AG04450 (cell line): Measurements from ENCODE around the gene RAB11A. TPM values are rescaled to one million over a fixed set of nuclear protein-coding genes. Genes with fewer than 3 reads are reported as not detected.

ENCODE experiments used
- CTCF ChIA-PET: fragments of 300-600, 350-600 bp; formaldehyde crosslinking; extraction: SDS; loops from one replicate; lab custom pipeline; 2022; ENCODE audit warnings: antibody characterized with exemption, inconsistent platforms; lab: Charles Lee
- POLR2A ChIA-PET: fragments of 350-600 bp; formaldehyde crosslinking; extraction: SDS; loops from one replicate; lab custom pipeline; 2021; ENCODE audit warnings: antibody characterized with exemption, inconsistent platforms; lab: Yijun Ruan, JAX
- DNase-seq: peaks from one replicate; pipeline ENCODE4 v3.0.0-alpha.2; 2011; ENCODE audit warnings: low read depth, low spot score
- H3K27ac ChIP-seq: one replicate; pipeline ENCODE4 v1.5.1; 2012; ENCODE audit warnings: low read depth, low read length, control low read depth
- H3K27me3 ChIP-seq: one replicate; pipeline ENCODE4 v1.6.0; 2012; ENCODE audit warnings: low read length; ENCODE audit not compliant: control insufficient read depth, insufficient read depth
- H3K4me3 ChIP-seq: 2 replicates; pipeline ENCODE4 v1.5.1; 2011; ENCODE audit warnings: mild to moderate bottlenecking, low read depth, low read length, control low read depth
- H3K9me3 ChIP-seq: 2 replicates; pipeline ENCODE4 v1.5.1; 2012; ENCODE audit warnings: low read length; ENCODE audit not compliant: control insufficient read depth, insufficient read depth
- polyA plus RNA-seq: library from polyadenylated mRNA; depleted of rRNA; stranded (reverse); fragments of >200 nt; gene quantifications from 2 replicates; pipeline ENCODE4 v1.2.3, GENCODE V29; 2011
- TF ChIP-seq, protein P1 (sequence below): IDR thresholded peaks from 2 replicates; pipeline ENCODE4 v1.5.1; 2011; ENCODE audit warnings: low read depth, low read length, control low read depth, inconsistent platforms

The RAB11A gene
- polyA plus RNA-seq, 1 experiment: 399 TPM

GRCh38 chr15:65883571-65883970 is 14.3 kb downstream of the RAB11A start:
- H3K4me3 ChIP-seq: no peak overlapping the region
- TF ChIP-seq, protein P1, sequence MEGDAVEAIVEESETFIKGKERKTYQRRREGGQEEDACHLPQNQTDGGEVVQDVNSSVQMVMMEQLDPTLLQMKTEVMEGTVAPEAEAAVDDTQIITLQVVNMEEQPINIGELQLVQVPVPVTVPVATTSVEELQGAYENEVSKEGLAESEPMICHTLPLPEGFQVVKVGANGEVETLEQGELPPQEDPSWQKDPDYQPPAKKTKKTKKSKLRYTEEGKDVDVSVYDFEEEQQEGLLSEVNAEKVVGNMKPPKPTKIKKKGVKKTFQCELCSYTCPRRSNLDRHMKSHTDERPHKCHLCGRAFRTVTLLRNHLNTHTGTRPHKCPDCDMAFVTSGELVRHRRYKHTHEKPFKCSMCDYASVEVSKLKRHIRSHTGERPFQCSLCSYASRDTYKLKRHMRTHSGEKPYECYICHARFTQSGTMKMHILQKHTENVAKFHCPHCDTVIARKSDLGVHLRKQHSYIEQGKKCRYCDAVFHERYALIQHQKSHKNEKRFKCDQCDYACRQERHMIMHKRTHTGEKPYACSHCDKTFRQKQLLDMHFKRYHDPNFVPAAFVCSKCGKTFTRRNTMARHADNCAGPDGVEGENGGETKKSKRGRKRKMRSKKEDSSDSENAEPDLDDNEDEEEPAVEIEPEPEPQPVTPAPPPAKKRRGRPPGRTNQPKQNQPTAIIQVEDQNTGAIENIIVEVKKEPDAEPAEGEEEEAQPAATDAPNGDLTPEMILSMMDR: no peak
- no peaks in the 10 kb centered on the region for H3K9me3 ChIP-seq
- no peaks in the 10 kb centered on the region for H3K27me3 ChIP-seq
- H3K27ac ChIP-seq: no peak overlapping the region
- CTCF ChIA-PET: no interaction called here
- POLR2A ChIA-PET: no interaction called here
- no peak for DNase-seq

DNA sequence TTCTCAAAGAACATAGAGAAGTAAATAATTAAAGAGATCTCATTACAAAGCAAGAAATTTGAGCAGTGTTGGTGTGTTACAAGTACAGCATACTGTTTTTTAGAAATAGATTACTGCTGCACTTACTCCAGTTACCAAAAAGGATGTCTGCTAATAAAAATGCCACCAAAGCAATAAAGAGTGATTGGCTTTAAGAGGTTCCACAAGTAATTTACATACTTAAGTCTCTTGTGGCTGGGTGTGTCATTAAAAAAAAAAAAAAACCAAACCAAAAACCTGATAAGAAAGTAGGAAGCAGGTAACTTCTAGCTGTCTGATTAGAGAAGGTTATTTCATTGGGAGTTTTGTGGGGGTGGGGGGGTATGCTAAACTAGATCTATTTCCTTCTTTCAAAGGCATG is 15.2 kb downstream of the RAB11A start:
- Histone ChIP-seq H3K4me3 (no peak overlapping the region), H3K9me3 (no peaks in the 10 kb centered on the region), H3K27ac (no peak overlapping the region), H3K27me3 (no peaks in the 10 kb centered on the region)
- no peak for DNase-seq
- TF ChIP-seq, protein P1: no peak
- CTCF ChIA-PET: no interaction called here
- POLR2A ChIA-PET: interaction anchor here (0.6 to 0.7 kb wide), 2 partner anchors 28 to 558 kb away, joined by 3 to 6 read pairs; no protein-coding TSS in a partner anchor

DNA sequence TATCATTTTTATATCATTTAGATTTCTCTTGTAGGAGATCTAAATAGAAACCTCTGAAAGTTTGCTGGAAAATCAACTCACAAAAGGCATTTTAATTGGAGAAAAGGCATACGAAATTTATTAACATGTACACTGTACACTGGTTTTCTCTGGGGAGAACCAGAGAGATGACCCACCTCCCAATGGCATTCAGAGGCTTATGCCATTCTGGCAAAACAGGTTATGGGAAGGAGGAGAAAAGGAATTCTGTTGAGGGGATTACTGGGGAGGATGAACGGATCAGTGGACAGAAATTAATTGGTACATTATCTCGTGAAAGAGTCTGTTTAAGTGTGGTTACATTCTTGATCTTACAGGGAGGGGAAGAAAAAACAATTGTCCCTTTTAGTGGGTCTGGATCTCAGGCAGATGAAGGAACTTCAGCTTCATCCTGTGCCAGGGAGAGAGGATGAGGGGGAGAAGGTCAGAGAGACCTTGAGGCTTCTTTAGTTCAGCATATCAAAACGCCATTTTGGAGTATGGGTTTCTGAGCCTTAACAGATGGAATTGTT is 16.5 kb downstream of the RAB11A start:
- Histone ChIP-seq H3K4me3 (no peak overlapping the region), H3K27me3 (no peaks in the 10 kb centered on the region), H3K9me3 (no peaks in the 10 kb centered on the region), H3K27ac (no peak overlapping the region)
- TF ChIP-seq, protein P1: no peak
- CTCF ChIA-PET: interaction anchor here (0.5 kb wide), 1 partner anchor 14 kb away, joined by 3 read pairs; no protein-coding TSS in a partner anchor
- POLR2A ChIA-PET: no interaction called here
- DNase-seq: no peak

- ChIA-PET POLR2A (interaction anchor here (1.0 kb wide), 1 partner anchor 18 kb away, joined by 3 read pairs; the partner anchor contains the start of gene RAB11A), CTCF (interaction anchor here (0.7 kb wide), 1 partner anchor 277 kb away, joined by 3 read pairs; the partner anchor contains the start of gene INTS14)
- no peaks in the 10 kb centered on the region for H3K9me3 ChIP-seq
- TF ChIP-seq, protein P1: no peak
- H3K27ac ChIP-seq: no peak overlapping the region
- no peak for DNase-seq
- no peak overlapping the region for H3K4me3 ChIP-seq
- H3K27me3 ChIP-seq: no peaks in the 10 kb centered on the region
These were observed 18.3 kb downstream of the RAB11A start for GRCh38 chr15:65887565-65887964.

GRCh38 chr15:65888981-65889380 is 19.7 kb downstream of the RAB11A start:
- ChIA-PET CTCF (no interaction called here), POLR2A (no interaction called here)
- Histone ChIP-seq H3K27ac (no peak overlapping the region), H3K9me3 (no peaks in the 10 kb centered on the region), H3K27me3 (no peaks in the 10 kb centered on the region), H3K4me3 (no peak overlapping the region)
- DNase-seq: no peak
- TF ChIP-seq, protein P1: no peak
